K562 (cell line): ENCODE results near the gene POLG. TPM values are rescaled to one million over a fixed set of nuclear protein-coding genes. Genes with fewer than 3 reads are reported as not detected.

Experiments
- ATAC-seq: fragments of 200-7000 bp; cut with Tn5 transposase; 3 replicates; pipeline ENCODE4 v1.9.1; 2020; ENCODE audit warnings: moderate library complexity
- BruUV-seq: library from RNA; stranded (reverse); fragments of 400-500 nt; replicated peaks from 2 replicates; lab custom pipeline; 2021; lab: Mats Ljungman, UMichigan
- CTCF ChIA-PET: fragments of 300-600 bp; formaldehyde crosslinking; extraction: SDS; loops from one replicate; lab custom pipeline; 2021; ENCODE audit warnings: low intra/inter-chr PET ratio; lab: Yijun Ruan, JAX
- POLR2A ChIA-PET: fragments of 300-600, 350-650 bp; sonication (Branson Sonifier 250); formaldehyde crosslinking; extraction: SDS; loops from one replicate; lab custom pipeline; 2021; ENCODE audit warnings: antibody characterized with exemption, inconsistent platforms; lab: Yijun Ruan, JAX
- DNase-seq, 4 experiments: peaks; one replicate each; pipeline versions ENCODE4 v3.0.0 to v3.0.0-alpha.2; 2011 to 2018; ENCODE audit warnings: low spot score in 3 of 4, mixed read lengths in 3 of 4; ENCODE audit errors: extremely low read depth in 1 of 4
- FAIRE-seq: peaks from 2 replicates; lab custom pipeline; 2011; peaks lifted over from hg19 to GRCh38; lab: Jason Lieb, UNC
- H2AFZ ChIP-seq: 2 replicates; pipeline ENCODE4 v1.6.0; 2011; ENCODE audit warnings: low read depth, low read length, control low read depth, inconsistent platforms
- H3K27ac ChIP-seq: fragments of 200-600 bp; 3 replicates; pipeline ENCODE4 v1.8.0; 2011; ENCODE audit warnings: low read depth, mild to moderate bottlenecking, control low read depth, inconsistent platforms, low read length, moderate library complexity, mixed read lengths; ENCODE audit errors: extremely low read depth
- H3K27me3 ChIP-seq, 2 experiments: fragments of 300-600 bp in 1 of 2; 2 replicates in 1 of 2; 3 replicates in 1 of 2; pipeline versions ENCODE4 v1.6.0 to v1.8.0; 2011; ENCODE audit warnings: inconsistent platforms in 2 of 2, low read length in 2 of 2, mild to moderate bottlenecking in 1 of 2, mixed read lengths in 1 of 2, moderate library complexity in 1 of 2; ENCODE audit not compliant: control insufficient read depth in 2 of 2, insufficient read depth in 2 of 2
- H3K36me3 ChIP-seq: fragments of 300-600 bp; 3 replicates; pipeline ENCODE4 v1.8.0; 2011; ENCODE audit warnings: mild to moderate bottlenecking, low read length, inconsistent platforms; ENCODE audit not compliant: control insufficient read depth, insufficient read depth
- H3K4me1 ChIP-seq, 2 experiments: fragments of 200-600 bp in 1 of 2; replicated peaks in 1 of 2; 2 replicates in 1 of 2; 3 replicates in 1 of 2; pipeline versions ENCODE4 v1.5.1 to v1.8.0; 2011; ENCODE audit warnings: inconsistent platforms in 2 of 2, low read length in 2 of 2, mild to moderate bottlenecking in 1 of 2, mixed read lengths in 1 of 2, moderate library complexity in 1 of 2; ENCODE audit not compliant: control insufficient read depth in 2 of 2, insufficient read depth in 2 of 2
- H3K4me2 ChIP-seq: 2 replicates; pipeline ENCODE4 v1.6.1; 2011; ENCODE audit warnings: low read length, control low read depth, inconsistent platforms, mixed read lengths; ENCODE audit not compliant: insufficient read depth
- H3K4me3 ChIP-seq: fragments of 200-600 bp; sonication (generic), shearing (Covaris generic); 2 replicates; pipeline ENCODE4 v1.5.1; 2016; ENCODE audit warnings: control low read depth, inconsistent platforms
- H3K79me2 ChIP-seq: fragments of 200-600 bp; 3 replicates; pipeline ENCODE4 v1.8.0; 2011; ENCODE audit warnings: low read length, inconsistent platforms; ENCODE audit not compliant: control insufficient read depth, insufficient read depth
- H3K9ac ChIP-seq, 2 experiments: 2 replicates each; pipeline versions ENCODE4 v1.6.0 to v1.6.1; 2011; ENCODE audit warnings: low read depth in 2 of 2, low read length in 2 of 2, control low read depth in 1 of 2, inconsistent platforms in 1 of 2, mild to moderate bottlenecking in 1 of 2, mixed read lengths in 1 of 2; ENCODE audit not compliant: insufficient read depth in 1 of 2
- H3K9me1 ChIP-seq: one replicate; pipeline ENCODE4 v1.6.0; 2011; ENCODE audit warnings: inconsistent platforms, mild to moderate bottlenecking, low read length, moderate library complexity; ENCODE audit not compliant: control insufficient read depth, insufficient read depth
- H3K9me3 ChIP-seq: replicated peaks from 2 replicates; pipeline ENCODE4 v1.5.1; 2011; ENCODE audit warnings: low read depth, low read length, inconsistent platforms; ENCODE audit not compliant: control insufficient read depth, insufficient read depth
- H4K20me1 ChIP-seq: replicated peaks from 2 replicates; pipeline ENCODE4 v1.6.1; 2011; ENCODE audit warnings: low read length, inconsistent platforms, mixed read lengths; ENCODE audit not compliant: control insufficient read depth, insufficient read depth
- BMI1 ChIP-seq: fragments of 150-350 bp; IDR thresholded peaks from 2 replicates; pipeline ENCODE4 v1.6.1; 2014; ENCODE audit warnings: low read length
- CHCHD3 ChIP-seq: fragments of 250-450 bp; sonication (Bioruptor Pico); IDR thresholded peaks from 2 replicates; pipeline ENCODE4 v2.1.2; 2022; ENCODE audit warnings: mild to moderate bottlenecking
- GTF2F1 ChIP-seq: IDR thresholded peaks from 2 replicates; pipeline ENCODE4 v1.6.1; 2011; ENCODE audit warnings: low read depth, low read length, improper control_type of control experiment
- ILK ChIP-seq: fragments of 450-650 bp; IDR thresholded peaks from 2 replicates; pipeline ENCODE4 v1.6.1; 2016; ENCODE audit warnings: missing genetic modification characterization, low read depth, mild to moderate bottlenecking, missing compliant biosample characterization, moderate library complexity, borderline replicate concordance
- SMARCB1 ChIP-seq: IDR thresholded peaks from 2 replicates; pipeline ENCODE4 v1.6.1; 2011; ENCODE audit warnings: improper control_type of control experiment, low read depth; ENCODE audit not compliant: insufficient read length
- SRSF9 ChIP-seq: fragments of 200-400 bp; formaldehyde crosslinking; IDR thresholded peaks from 2 replicates; pipeline ENCODE4 v1.6.1; 2017; ENCODE audit warnings: low read depth, low read length, borderline replicate concordance
- WGBS: fragments of 100-300 bp; shearing (Covaris generic); methylation state at CpG from one replicate; pipeline ENCODE4 v1.1.6; 2016; ENCODE audit warnings: low coverage, mixed read lengths; ENCODE audit not compliant: insufficient coverage; ENCODE audit errors: missing lambda C conversion rate; 5-methylcytosine and 5-hydroxymethylcytosine counted together
- in situ Hi-C: fragments of 300-500 bp; cut with MboI; formaldehyde crosslinking; loops from 4 replicates; pipeline ENCODE4 v1.15.0; 2018; ENCODE audit warnings: inconsistent platforms, mixed read lengths
- intact Hi-C: fragments of 100-400 bp; cut with micrococcal nuclease; formaldehyde crosslinking; loops from 2 replicates; pipeline ENCODE4 v1.14.2; 2022
- polyA plus RNA-seq, 8 experiments: library from polyadenylated mRNA; depleted of rRNA in 4 of 8; stranded (reverse) in 5 of 8; unstranded in 3 of 8; fragments of >200 nt; fragmentation: Nextera tagmentation in 2 of 8; fragmentation: Illumina TruSeq in 1 of 8; extraction: Ambion mirVana in 2 of 8; extraction: Trizol in 1 of 8; gene quantifications; 2 replicates each; pipeline versions ENCODE4 v1.2.1 to v1.2.3, GENCODE V29; 2011 to 2014; ENCODE audit warnings: inconsistent platforms in 1 of 8, missing spikeins in 1 of 8
- total RNA-seq, 7 experiments: library from RNA; depleted of rRNA in 6 of 7; stranded (reverse); fragments of >200 nt in 6 of 7; fragmentation: Illumina TruSeq in 2 of 7; extraction: Trizol in 2 of 7; gene quantifications; 2 replicates each; pipeline versions ENCODE4 v1.2.1 to v1.2.3, GENCODE V29; 2011 to 2021; ENCODE audit warnings: low replicate concordance in 1 of 7
- TF ChIP-seq, protein P1 (sequence below), 2 experiments: fragments of 450-650 bp; IDR thresholded peaks; 2 replicates each; pipeline ENCODE4 v1.6.1; 2016; ENCODE audit warnings: mild to moderate bottlenecking in 2 of 2, borderline replicate concordance in 1 of 2, low read depth in 1 of 2, moderate library complexity in 1 of 2
- TF ChIP-seq, protein P2 (sequence below): fragments of 450-650 bp; IDR thresholded peaks from 2 replicates; pipeline ENCODE4 v1.6.1; 2017; ENCODE audit warnings: antibody characterized with exemption
- TF ChIP-seq, protein P3 (sequence below): fragments of 250-450 bp; sonication (Bioruptor Pico); IDR thresholded peaks from 2 replicates; pipeline ENCODE4 v1.5.0; 2021
- TF ChIP-seq, protein P4 (sequence below): fragments of 450-650 bp; formaldehyde crosslinking; IDR thresholded peaks from 2 replicates; pipeline ENCODE4 v1.4.0; 2020; ENCODE audit warnings: mild to moderate bottlenecking

Gene POLG
- total and polyA plus RNA-seq, 9 of the 15 experiments (the other 6 are each of a cell fraction or from before 2014, with no cell fraction given) = 15.2 to 83.8 (median 38.6) TPM

DNA sequence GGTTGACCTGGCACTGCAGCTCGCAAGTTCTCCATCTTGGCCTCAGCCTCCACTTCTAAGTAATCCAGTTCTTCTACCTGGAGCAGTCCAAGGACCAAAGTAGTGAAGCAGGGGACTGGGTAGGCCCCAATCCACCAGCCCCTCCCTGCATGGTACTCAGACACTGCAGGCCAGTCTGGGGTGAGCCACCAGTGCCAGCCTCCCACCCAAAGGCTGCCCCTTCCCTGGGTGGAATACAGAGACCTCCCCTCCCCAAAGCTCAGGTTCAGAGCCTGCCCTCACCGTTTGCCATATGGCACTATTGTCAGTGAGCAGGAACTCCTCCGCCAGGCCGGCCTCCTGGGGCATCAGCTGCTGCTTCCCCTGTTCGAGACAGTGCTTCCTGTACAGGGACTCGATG, 10.8 kb downstream of the POLG start:
- no peak for FAIRE-seq
- BruUV-seq = no TSS peak
- CTCF ChIA-PET = interaction anchor here (0.7 kb wide), 1 partner anchor 52 kb away, joined by 3 read pairs; no protein-coding TSS in a partner anchor
- TF ChIP-seq, protein P1, sequence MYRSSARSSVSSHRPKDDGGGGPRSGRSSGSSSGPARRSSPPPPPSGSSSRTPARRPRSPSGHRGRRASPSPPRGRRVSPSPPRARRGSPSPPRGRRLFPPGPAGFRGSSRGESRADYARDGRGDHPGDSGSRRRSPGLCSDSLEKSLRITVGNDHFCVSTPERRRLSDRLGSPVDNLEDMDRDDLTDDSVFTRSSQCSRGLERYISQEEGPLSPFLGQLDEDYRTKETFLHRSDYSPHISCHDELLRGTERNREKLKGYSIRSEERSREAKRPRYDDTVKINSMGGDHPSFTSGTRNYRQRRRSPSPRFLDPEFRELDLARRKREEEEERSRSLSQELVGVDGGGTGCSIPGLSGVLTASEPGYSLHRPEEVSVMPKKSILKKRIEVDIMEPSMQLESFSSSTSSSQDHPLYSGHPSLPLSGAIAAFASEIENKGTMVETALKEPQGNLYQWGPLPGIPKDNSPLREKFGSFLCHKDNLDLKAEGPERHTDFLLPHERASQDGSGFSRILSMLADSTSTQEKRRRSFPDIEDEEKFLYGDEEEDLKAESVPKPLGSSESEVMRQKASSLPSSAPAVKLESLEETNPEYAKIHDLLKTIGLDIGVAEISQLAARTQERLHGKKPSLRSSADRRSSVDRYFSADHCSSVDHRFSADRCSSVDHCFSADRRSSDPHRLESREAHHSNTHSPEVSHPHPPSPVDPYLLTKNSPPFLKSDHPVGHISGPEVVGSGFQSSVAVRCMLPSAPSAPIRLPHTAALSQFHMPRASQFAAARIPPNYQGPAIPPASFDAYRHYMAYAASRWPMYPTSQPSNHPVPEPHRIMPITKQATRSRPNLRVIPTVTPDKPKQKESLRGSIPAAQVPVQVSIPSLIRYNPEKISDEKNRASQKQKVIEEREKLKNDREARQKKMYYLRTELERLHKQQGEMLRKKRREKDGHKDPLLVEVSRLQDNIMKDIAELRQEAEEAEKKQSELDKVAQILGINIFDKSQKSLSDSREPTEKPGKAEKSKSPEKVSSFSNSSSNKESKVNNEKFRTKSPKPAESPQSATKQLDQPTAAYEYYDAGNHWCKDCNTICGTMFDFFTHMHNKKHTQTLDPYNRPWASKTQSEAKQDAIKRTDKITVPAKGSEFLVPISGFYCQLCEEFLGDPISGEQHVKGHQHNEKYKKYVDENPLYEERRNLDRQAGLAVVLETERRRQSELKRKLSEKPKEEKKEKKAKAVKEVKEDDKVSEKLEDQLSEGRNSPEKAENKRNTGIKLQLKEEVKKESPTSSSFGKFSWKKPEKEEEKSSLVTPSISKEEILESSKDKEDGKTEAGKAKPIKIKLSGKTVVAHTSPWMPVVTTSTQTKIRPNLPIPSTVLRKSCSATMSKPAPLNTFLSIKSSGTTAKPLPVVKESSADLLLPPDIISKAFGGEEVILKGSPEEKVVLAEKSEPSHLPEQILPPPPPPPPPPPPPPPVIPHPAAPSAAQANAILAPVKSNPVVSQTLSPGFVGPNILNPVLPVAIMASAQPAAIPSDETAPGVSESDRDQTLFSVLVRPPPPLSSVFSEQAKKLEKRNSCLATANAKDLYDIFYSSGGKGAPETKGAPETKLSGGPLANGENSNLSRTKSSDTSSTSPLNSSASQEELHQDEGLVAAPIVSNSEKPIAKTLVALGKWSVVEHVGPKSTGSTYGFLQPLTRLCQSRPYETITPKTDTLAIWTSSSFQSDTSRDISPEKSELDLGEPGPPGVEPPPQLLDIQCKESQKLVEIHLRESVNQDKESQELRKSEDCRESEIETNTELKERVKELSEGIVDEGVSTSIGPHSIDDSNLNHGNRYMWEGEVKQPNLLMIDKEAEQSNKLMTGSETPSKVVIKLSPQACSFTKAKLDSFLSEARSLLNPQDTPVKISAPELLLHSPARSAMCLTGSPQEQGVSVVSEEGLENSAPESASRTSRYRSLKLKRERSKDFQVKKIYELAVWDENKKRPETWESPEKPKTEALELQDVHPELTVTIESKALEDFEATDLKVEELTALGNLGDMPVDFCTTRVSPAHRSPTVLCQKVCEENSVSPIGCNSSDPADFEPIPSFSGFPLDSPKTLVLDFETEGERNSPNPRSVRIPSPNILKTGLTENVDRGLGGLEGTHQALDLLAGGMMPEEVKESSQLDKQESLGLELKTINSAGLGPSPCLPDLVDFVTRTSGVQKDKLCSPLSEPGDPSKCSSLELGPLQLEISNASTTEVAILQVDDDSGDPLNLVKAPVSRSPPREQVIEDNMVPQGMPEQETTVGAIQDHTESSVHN (IDR thresholded peaks at IDR 0.05; ENCODE audit: borderline replicate concordance in 1 of 2, low read depth in 1 of 2) = no peak
- TF ChIP-seq, protein P2, sequence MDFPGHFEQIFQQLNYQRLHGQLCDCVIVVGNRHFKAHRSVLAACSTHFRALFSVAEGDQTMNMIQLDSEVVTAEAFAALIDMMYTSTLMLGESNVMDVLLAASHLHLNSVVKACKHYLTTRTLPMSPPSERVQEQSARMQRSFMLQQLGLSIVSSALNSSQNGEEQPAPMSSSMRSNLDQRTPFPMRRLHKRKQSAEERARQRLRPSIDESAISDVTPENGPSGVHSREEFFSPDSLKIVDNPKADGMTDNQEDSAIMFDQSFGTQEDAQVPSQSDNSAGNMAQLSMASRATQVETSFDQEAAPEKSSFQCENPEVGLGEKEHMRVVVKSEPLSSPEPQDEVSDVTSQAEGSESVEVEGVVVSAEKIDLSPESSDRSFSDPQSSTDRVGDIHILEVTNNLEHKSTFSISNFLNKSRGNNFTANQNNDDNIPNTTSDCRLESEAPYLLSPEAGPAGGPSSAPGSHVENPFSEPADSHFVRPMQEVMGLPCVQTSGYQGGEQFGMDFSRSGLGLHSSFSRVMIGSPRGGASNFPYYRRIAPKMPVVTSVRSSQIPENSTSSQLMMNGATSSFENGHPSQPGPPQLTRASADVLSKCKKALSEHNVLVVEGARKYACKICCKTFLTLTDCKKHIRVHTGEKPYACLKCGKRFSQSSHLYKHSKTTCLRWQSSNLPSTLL = no peak
- no peak for TF ChIP-seq CHCHD3 (CRISPR knock-in tag)
- TF ChIP-seq SMARCB1 = no peak
- TF ChIP-seq SRSF9 = no peak
- no peak for TF ChIP-seq ILK (tag)
- TF ChIP-seq, protein P3, sequence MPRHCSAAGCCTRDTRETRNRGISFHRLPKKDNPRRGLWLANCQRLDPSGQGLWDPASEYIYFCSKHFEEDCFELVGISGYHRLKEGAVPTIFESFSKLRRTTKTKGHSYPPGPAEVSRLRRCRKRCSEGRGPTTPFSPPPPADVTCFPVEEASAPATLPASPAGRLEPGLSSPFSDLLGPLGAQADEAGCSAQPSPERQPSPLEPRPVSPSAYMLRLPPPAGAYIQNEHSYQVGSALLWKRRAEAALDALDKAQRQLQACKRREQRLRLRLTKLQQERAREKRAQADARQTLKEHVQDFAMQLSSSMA (CRISPR knock-in tag) = no peak
- TF ChIP-seq, protein P4, sequence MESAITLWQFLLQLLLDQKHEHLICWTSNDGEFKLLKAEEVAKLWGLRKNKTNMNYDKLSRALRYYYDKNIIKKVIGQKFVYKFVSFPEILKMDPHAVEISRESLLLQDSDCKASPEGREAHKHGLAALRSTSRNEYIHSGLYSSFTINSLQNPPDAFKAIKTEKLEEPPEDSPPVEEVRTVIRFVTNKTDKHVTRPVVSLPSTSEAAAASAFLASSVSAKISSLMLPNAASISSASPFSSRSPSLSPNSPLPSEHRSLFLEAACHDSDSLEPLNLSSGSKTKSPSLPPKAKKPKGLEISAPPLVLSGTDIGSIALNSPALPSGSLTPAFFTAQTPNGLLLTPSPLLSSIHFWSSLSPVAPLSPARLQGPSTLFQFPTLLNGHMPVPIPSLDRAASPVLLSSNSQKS (CRISPR knock-in tag) = no peak
- no peak for TF ChIP-seq BMI1
- no peak for TF ChIP-seq GTF2F1

More for the DNA sequence above, 10.8 kb downstream of the POLG start:
- H3K9ac ChIP-seq = no peak overlapping the region; a peak in 1 of 4 replicates
- peaks cover 0 to 5% of the 10 kb centered on the region in 2 experiments; a peak in 1 of 5 replicates for H3K4me1 ChIP-seq
- no peak overlapping the region for H2AFZ ChIP-seq
- no peaks in the 10 kb centered on the region for H3K79me2 ChIP-seq
- intact Hi-C loops = no loop called here
- no peaks in the 10 kb centered on the region for H3K9me3 ChIP-seq
- no peak overlapping the region for H3K4me2 ChIP-seq
- POLR2A ChIA-PET = interaction anchor here (0.6 to 2.7 kb wide), 6 partner anchors 10 to 95 kb away, joined by 3 to 25 read pairs (median 3); partner anchors contain the start of gene POLG
- in situ Hi-C loops = no loop called here
- no peak overlapping the region for H3K4me3 ChIP-seq
- ATAC-seq = no peak
- peaks cover 100% of the 10 kb centered on the region for H3K36me3 ChIP-seq
- no peaks in the 10 kb centered on the region for H3K9me1 ChIP-seq
- H3K27ac ChIP-seq = no peak overlapping the region
- H3K27me3 ChIP-seq = no peaks in the 10 kb centered on the region
- no peak for DNase-seq
- WGBS = 96% methylated on average over 6 of the region's 6 CpGs
- peaks cover under 1% of the 10 kb centered on the region; the same call in 1 of the 2 replicates for H4K20me1 ChIP-seq
